Neural progenitor cell (in vitro differentiated cells): ENCODE measurements around the gene CAPZB.

ENCODE experiments used
- CTCF ChIP-seq: fragments of 200-600 bp; sonication (generic); IDR thresholded peaks from 2 replicates; pipeline ENCODE4 v1.5.1; 2017; ENCODE audit warnings: antibody characterized with exemption, mild to moderate bottlenecking
- EZH2 ChIP-seq: fragments of 200-600 bp; sonication (generic); IDR thresholded peaks from 2 replicates; pipeline ENCODE4 v1.6.1; 2017; ENCODE audit warnings: antibody characterized with exemption, mild to moderate bottlenecking, moderate library complexity
- EZH2phosphoT487 ChIP-seq: fragments of 200-600 bp; sonication (generic); IDR thresholded peaks from 2 replicates; pipeline ENCODE4 v1.6.1; 2017; ENCODE audit warnings: antibody characterized with exemption

- TF ChIP-seq CTCF: no peak
- TF ChIP-seq EZH2phosphoT487: no peak
- TF ChIP-seq EZH2: no peak
These were observed 159.9 kb downstream of the CAPZB start for GRCh38 chr1:19325368-19325957.
